SJSA1 (cell line): ENCODE results near the gene BTNL2. TPM values are rescaled to one million over a fixed set of nuclear protein-coding genes. Genes with fewer than 3 reads are reported as not detected.

Experiments
- DNase-seq, 2 experiments: peaks; one replicate each; pipeline ENCODE4 v3.0.0-alpha.2; 2015 to 2020; ENCODE audit warnings: low spot score in 2 of 2, low read depth in 1 of 2
- H3K27ac ChIP-seq: fragments of 250-450 bp; sonication (Bioruptor Pico); 2 replicates; pipeline ENCODE4 v1.5.1; 2020; ENCODE audit warnings: mild to moderate bottlenecking, moderate library complexity
- H3K27me3 ChIP-seq: fragments of 250-450 bp; sonication (Bioruptor Pico); replicated peaks from 2 replicates; pipeline ENCODE4 v1.5.1; 2020; ENCODE audit warnings: mild to moderate bottlenecking, moderate library complexity
- H3K36me3 ChIP-seq: fragments of 250-450 bp; sonication (Bioruptor Pico); 2 replicates; pipeline ENCODE4 v1.5.1; 2020; ENCODE audit warnings: mild to moderate bottlenecking
- H3K4me1 ChIP-seq: fragments of 250-450 bp; sonication (Bioruptor Pico); replicated peaks from 2 replicates; pipeline ENCODE4 v1.6.1; 2021; ENCODE audit warnings: mild to moderate bottlenecking
- H3K4me3 ChIP-seq: fragments of 250-450 bp; sonication (Bioruptor Pico); 2 replicates; pipeline ENCODE4 v1.5.1; 2020; ENCODE audit warnings: mild to moderate bottlenecking
- H3K9me3 ChIP-seq: fragments of 250-450 bp; sonication (Bioruptor Pico); replicated peaks from 2 replicates; pipeline ENCODE4 v1.5.1; 2020; ENCODE audit warnings: mild to moderate bottlenecking
- total RNA-seq: library from RNA; depleted of rRNA; stranded (reverse); fragments of >200 nt; shearing (Covaris generic); gene quantifications from 2 replicates; pipeline ENCODE4 v1.2.3, GENCODE V29; 2014

The BTNL2 gene
- total RNA-seq, 1 experiment from 2014 or later = not detected

DNA sequence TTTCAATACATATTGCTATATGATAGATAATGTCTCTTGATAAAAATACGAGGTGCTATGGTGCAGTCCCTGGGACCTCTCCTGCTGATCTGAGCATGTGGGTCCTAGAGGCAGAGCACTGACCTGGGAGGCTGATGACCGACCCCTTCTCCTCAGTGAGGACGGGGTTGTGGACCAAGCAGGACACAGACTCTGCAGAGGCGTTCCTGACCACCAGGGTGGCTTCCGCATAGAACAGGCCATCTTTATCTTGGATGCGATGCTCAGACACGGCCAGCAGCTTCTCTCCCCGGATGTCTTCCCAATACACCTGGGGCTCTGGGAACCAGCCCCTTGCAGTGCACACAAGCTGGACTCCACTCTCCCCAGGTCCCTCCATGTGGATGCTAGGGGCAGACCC is 4.2 kb downstream of the BTNL2 start:
- H3K4me1 ChIP-seq = no peaks in the 10 kb centered on the region
- H3K9me3 ChIP-seq = no peaks in the 10 kb centered on the region
- no peak overlapping the region for H3K4me3 ChIP-seq
- H3K36me3 ChIP-seq = no peaks in the 10 kb centered on the region
- no peak overlapping the region for H3K27ac ChIP-seq
- DNase-seq = no peak
- peaks cover 45% of the 10 kb centered on the region for H3K27me3 ChIP-seq

- Histone ChIP-seq H3K4me1 (no peaks in the 10 kb centered on the region), H3K36me3 (no peaks in the 10 kb centered on the region), H3K27ac (no peak overlapping the region), H3K4me3 (no peak overlapping the region), H3K9me3 (no peaks in the 10 kb centered on the region), H3K27me3 (peaks cover 31% of the 10 kb centered on the region)
- no peak for DNase-seq
These were observed 5.6 kb downstream of the BTNL2 start for GRCh38 chr6:32401284-32401963.

DNA sequence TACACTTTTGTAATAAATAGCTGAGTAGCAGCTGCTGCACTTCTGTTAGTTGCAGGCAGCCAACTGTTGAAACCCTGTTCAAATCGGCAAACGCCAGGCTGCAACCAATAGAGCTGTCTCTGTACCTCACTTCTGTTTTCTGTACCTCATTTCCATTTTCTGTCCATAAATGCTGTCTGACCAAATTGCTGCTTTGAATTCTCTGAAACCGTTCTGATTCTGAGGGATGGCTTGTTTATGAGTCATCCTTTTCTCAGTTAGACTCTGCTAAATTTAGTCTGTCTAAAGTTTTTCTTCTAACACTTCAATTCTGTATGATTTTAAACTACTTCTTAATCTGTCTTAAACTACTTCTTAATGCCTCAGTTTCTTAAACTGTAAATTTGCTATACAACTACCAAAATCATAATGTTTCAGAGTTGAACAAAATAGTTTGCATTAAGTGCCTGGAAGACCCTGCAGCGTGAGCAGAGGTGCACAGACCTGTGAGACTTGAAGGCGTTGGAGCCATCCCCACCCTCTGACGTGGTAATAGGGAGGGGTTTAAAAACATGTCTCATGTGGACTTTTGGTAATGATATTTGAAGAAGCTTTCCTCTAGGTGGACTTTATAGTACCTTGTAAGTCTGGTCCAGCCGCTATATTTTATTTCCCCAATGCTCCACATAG is 9.6 kb downstream of the BTNL2 start:
- no peaks in the 10 kb centered on the region for H3K4me1 ChIP-seq
- no peaks in the 10 kb centered on the region for H3K36me3 ChIP-seq
- H3K27ac ChIP-seq = no peak overlapping the region
- DNase-seq = no peak
- H3K9me3 ChIP-seq = no peaks in the 10 kb centered on the region
- peaks cover 16% of the 10 kb centered on the region; the same call in 1 of the 2 replicates for H3K27me3 ChIP-seq
- no peak overlapping the region for H3K4me3 ChIP-seq

DNA sequence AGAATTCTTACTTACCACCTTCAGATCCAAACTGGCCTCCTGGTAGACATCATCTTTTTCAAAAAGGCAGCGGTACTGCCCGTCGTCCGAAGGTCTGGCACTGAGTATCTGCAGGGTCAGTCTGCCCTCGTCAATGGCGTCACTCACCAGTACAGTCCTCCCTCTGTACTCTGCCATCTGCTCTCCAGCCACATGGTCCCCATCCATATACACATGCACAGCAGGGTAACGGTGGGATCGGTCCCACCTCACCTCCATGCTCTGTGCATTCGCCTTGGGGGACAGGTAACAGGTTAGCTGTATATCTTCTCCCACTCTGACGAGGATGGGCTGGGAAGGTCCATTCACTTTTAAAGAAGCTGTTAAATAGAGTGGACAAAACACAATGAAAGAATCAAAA is 11.0 kb downstream of the BTNL2 start:
- H3K27ac ChIP-seq = no peak overlapping the region
- H3K4me3 ChIP-seq = no peak overlapping the region
- H3K27me3 ChIP-seq = peaks cover 21% of the 10 kb centered on the region
- H3K36me3 ChIP-seq = no peaks in the 10 kb centered on the region
- H3K9me3 ChIP-seq = no peaks in the 10 kb centered on the region
- no peaks in the 10 kb centered on the region for H3K4me1 ChIP-seq
- DNase-seq = no peak

DNA sequence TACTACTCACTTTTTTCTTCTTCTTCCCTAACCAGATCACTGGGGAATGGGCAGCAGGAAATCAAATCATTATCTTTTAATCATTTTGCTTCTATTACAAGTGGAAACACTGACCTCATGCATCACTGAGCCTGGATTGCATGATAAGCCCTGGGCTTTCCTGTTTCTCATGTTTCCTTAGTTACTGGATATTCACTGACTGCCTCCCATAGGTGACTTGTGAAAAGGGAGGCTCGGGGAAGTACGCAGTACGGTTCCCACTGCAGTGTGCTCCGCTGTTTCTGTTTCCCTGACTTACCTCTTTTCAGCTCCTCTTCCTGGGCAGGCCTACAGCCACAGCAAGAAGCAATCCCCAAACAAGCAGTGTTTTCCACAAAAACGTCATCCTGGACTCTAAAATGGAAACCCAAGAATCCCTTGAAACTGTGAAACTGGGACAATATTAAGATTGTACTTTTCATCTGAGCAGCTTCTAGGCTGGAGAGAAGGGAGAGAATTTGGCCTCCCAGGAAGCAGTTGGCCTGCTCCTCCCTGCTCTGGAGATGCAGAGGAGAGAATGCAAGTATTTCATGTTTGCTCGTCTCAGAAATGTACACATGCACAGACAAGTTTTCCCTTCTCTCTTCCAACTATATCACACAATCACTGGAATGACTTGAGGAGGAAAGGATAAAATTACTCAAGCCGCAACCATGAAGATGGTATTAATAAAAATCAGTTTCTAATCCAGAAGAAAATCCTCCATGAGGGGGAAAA is 13.1 kb downstream of the BTNL2 start:
- no peak for DNase-seq
- Histone ChIP-seq H3K4me1 (no peaks in the 10 kb centered on the region), H3K9me3 (no peaks in the 10 kb centered on the region), H3K27me3 (peaks cover 31% of the 10 kb centered on the region), H3K36me3 (no peaks in the 10 kb centered on the region), H3K27ac (no peak overlapping the region), H3K4me3 (no peak overlapping the region)

GRCh38 chr6:32391505-32391904 is 15.5 kb downstream of the BTNL2 start:
- Histone ChIP-seq H3K27ac (no peak overlapping the region), H3K36me3 (no peaks in the 10 kb centered on the region), H3K4me3 (no peak overlapping the region), H3K9me3 (no peaks in the 10 kb centered on the region), H3K4me1 (no peaks in the 10 kb centered on the region), H3K27me3 (peaks cover 39% of the 10 kb centered on the region)
- DNase-seq = no peak

DNA sequence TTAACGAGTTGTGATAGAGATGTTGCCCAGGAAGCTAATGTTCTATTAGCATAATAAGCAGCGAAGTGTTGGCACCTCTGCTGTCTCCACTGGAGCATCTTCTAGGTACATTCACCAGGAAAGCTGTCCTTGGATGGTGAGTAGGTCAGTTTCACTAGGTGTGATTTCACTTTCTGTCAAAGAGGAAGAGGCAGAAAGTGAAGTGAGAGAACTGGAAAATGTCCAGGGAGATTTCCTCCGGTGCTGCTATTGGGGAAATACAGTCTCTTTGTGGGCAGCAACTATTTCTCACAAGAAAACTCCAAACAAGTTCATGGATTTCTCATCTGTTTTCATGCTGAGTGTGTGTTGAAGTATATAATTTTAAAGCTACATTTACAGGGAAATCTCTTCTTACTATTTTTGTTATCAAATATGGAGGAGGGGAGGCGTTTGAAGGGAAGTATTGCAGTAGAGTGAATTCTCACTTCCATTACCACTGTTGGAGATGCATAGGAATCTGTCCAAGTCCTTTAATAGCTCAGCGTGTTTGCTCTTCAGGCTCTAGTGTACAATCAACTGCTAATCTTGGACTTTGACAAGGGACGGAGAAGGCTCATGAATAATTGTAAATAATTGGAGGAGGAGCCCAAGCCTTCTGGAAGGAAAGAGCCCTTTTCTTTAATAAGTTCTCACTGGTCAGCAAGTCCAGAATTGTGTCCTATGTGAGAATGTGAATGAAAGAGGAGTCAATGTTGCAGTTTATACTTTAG is 19.2 kb downstream of the BTNL2 start:
- no peak overlapping the region for H3K27ac ChIP-seq
- no peak overlapping the region for H3K4me3 ChIP-seq
- no peaks in the 10 kb centered on the region for H3K9me3 ChIP-seq
- DNase-seq = no peak
- H3K4me1 ChIP-seq = no peaks in the 10 kb centered on the region
- no peaks in the 10 kb centered on the region for H3K36me3 ChIP-seq
- peaks cover 26% of the 10 kb centered on the region for H3K27me3 ChIP-seq

- Histone ChIP-seq H3K36me3 (no peaks in the 10 kb centered on the region), H3K9me3 (no peaks in the 10 kb centered on the region), H3K27me3 (peaks cover 18% of the 10 kb centered on the region), H3K4me3 (no peak overlapping the region), H3K4me1 (no peaks in the 10 kb centered on the region), H3K27ac (no peak overlapping the region)
- no peak for DNase-seq
These were observed 20.9 kb downstream of the BTNL2 start for GRCh38 chr6:32386040-32386439.

- no peaks in the 10 kb centered on the region for H3K9me3 ChIP-seq
- H3K4me1 ChIP-seq = no peaks in the 10 kb centered on the region
- no peak for DNase-seq
- no peak overlapping the region for H3K4me3 ChIP-seq
- peaks cover 15% of the 10 kb centered on the region; the same call in 1 of the 2 replicates for H3K27me3 ChIP-seq
- H3K27ac ChIP-seq = no peak overlapping the region
- no peaks in the 10 kb centered on the region for H3K36me3 ChIP-seq
These were observed 24.1 kb downstream of the BTNL2 start for GRCh38 chr6:32382757-32383420.

- Histone ChIP-seq H3K9me3 (no peaks in the 10 kb centered on the region), H3K36me3 (no peaks in the 10 kb centered on the region), H3K27ac (no peak overlapping the region), H3K4me3 (no peak overlapping the region), H3K4me1 (no peaks in the 10 kb centered on the region), H3K27me3 (peaks cover 18% of the 10 kb centered on the region)
- DNase-seq = no peak
These were observed 27.4 kb downstream of the BTNL2 start for GRCh38 chr6:32379545-32379944.

- Histone ChIP-seq H3K36me3 (no peaks in the 10 kb centered on the region), H3K9me3 (no peaks in the 10 kb centered on the region)
- no peak for DNase-seq
These were observed 31.0 kb downstream of the BTNL2 start for GRCh38 chr6:32375739-32376529.

DNA sequence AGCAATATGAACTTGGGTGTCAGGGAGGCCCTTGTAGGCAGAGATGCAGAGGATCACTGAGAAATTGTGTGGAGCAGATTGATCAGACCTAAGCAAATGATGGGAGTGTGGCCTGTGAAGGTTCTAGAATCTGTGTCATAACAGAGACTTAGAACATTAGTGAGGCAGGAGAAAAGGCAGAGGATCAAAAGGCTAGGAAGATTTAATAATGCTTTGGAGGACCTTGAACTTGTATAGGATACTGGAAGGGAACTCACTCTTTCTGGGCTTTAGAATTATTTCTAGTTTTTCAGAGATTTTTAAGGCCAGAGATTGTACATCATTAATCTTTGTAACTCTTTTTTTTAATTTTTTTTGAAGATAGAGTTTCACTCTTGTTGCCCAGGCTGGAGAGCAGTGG is 35.2 kb downstream of the BTNL2 start, which contains the start of gene TSBP1:
Gene TSBP1, minus strand, starts transcription at position 101 of the 400 bp plus-strand sequence. CDS start 197 bp downstream, outside the sequence.
- no peaks in the 10 kb centered on the region for H3K36me3 ChIP-seq
- peaks cover 20% of the 10 kb centered on the region for H3K4me1 ChIP-seq
- no peak within 1 kb of the TSS for H3K4me3 ChIP-seq
- H3K27me3 ChIP-seq = peaks cover 4% of the 10 kb centered on the region; the same call in 1 of the 2 replicates
- DNase-seq = no peak
- H3K9me3 ChIP-seq = no peaks in the 10 kb centered on the region
- H3K27ac ChIP-seq = no peak within 1 kb of the TSS

More at GRCh38 chr6:32375739-32376529, 31.0 kb downstream of the BTNL2 start:
- H3K4me3 ChIP-seq = no peak overlapping the region
- peaks cover 18% of the 10 kb centered on the region for H3K27me3 ChIP-seq
- H3K4me1 ChIP-seq = peaks cover 6% of the 10 kb centered on the region
- H3K27ac ChIP-seq = no peak overlapping the region
